Loucy (cell line): ENCODE results near the gene FBRSL1.
A peak's percentile ranks its signal among the peaks of the same experiment; 100 is the strongest.

Source experiments
- H2AFZ ChIP-seq: fragments of 200-600 bp; sonication (generic); 2 replicates; pipeline ENCODE4 v1.6.0; 2016; ENCODE audit warnings: antibody characterized with exemption, mild to moderate bottlenecking, low read length, moderate library complexity
- H3F3A ChIP-seq: fragments of 200-600 bp; 2 replicates; pipeline ENCODE4 v1.6.0; 2016; ENCODE audit warnings: antibody characterized with exemption, low read depth, mild to moderate bottlenecking
- H3K27me3 ChIP-seq: fragments of 200-600 bp; sonication (generic); 2 replicates; pipeline ENCODE4 v1.6.1; 2014; ENCODE audit warnings: low read length, mild to moderate bottlenecking; ENCODE audit not compliant: insufficient read depth, poor library complexity, severe bottlenecking
- H3K36me3 ChIP-seq: fragments of 200-600 bp; sonication (generic); 2 replicates; pipeline ENCODE4 v1.6.1; 2016; ENCODE audit warnings: low read length; ENCODE audit not compliant: insufficient read depth
- H3K4me1 ChIP-seq: fragments of 200-600 bp; sonication (generic); 2 replicates; pipeline ENCODE4 v1.5.1; 2014; ENCODE audit warnings: low read length, mild to moderate bottlenecking; ENCODE audit not compliant: insufficient read depth, poor library complexity, severe bottlenecking
- H3K4me2 ChIP-seq: fragments of 200-600 bp; sonication (generic); 2 replicates; pipeline ENCODE4 v1.6.0; 2014; ENCODE audit warnings: antibody characterized with exemption, low read length, low read depth, mild to moderate bottlenecking; ENCODE audit not compliant: poor library complexity, severe bottlenecking
- H3K4me3 ChIP-seq: fragments of 200-600 bp; sonication (generic); 2 replicates; pipeline ENCODE4 v1.5.1; 2014; ENCODE audit warnings: low read length, mild to moderate bottlenecking, mixed read lengths; ENCODE audit not compliant: poor library complexity, severe bottlenecking
- H3K79me2 ChIP-seq: fragments of 200-600 bp; sonication (generic); 2 replicates; pipeline ENCODE4 v1.6.1; 2014; ENCODE audit warnings: low read length; ENCODE audit not compliant: insufficient read depth
- H3K9ac ChIP-seq: fragments of 200-600 bp; sonication (generic); 2 replicates; pipeline ENCODE4 v1.6.0; 2014; ENCODE audit warnings: mild to moderate bottlenecking, low read depth, low read length, moderate library complexity; ENCODE audit not compliant: poor library complexity, severe bottlenecking
- H3K9me2 ChIP-seq: fragments of 200-600 bp; sonication (generic); replicated peaks from 2 replicates; pipeline ENCODE4 v1.6.1; 2016; ENCODE audit warnings: low read depth, low read length, mixed read lengths
- H3K9me3 ChIP-seq: fragments of 200-600 bp; sonication (generic); 2 replicates; pipeline ENCODE4 v1.6.1; 2014; ENCODE audit warnings: mild to moderate bottlenecking, antibody characterized with exemption, low read length, low read depth; ENCODE audit not compliant: insufficient read depth
- H4K20me1 ChIP-seq: fragments of 200-600 bp; sonication (generic); 2 replicates; pipeline ENCODE4 v1.6.0; 2014; ENCODE audit warnings: antibody characterized with exemption, low read length, mild to moderate bottlenecking; ENCODE audit not compliant: insufficient read depth, poor library complexity, severe bottlenecking
- EZH2phosphoT487 ChIP-seq: fragments of 200-600 bp; IDR thresholded peaks from 2 replicates; pipeline ENCODE4 v1.6.1; 2018; ENCODE audit warnings: antibody characterized with exemption, mild to moderate bottlenecking, moderate library complexity, borderline replicate concordance
- TF ChIP-seq, protein P1 (sequence below): fragments of 200-600 bp; sonication (generic); conservative IDR thresholded peaks from 2 replicates; pipeline ENCODE4 v1.5.1; 2014; ENCODE audit warnings: mild to moderate bottlenecking, antibody characterized with exemption, low read length

The FBRSL1 gene

DNA sequence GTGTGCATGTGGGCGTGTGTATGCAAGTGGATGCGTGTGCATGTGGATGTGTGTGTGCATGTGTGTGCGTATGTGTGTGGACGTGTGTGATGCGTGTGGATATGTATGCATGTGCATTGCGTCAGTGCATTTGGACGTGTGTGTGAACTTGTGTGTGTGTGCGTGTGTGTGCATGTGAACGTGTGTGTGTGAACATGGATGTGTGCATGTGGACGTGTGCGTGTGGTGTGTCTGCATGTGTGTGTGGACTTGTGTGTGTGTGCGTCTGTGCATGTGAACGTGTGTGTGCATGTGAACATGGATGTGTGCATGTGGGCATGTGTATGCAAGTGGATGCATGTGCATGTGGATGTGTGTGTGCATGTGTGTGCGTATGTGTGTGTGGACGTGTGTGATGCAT is 34.4 kb upstream of the FBRSL1 start:
- Histone ChIP-seq H3K27me3 (no peaks in the 10 kb centered on the region), H2AFZ (no peak overlapping the region), H3K36me3 (no peaks in the 10 kb centered on the region)

DNA sequence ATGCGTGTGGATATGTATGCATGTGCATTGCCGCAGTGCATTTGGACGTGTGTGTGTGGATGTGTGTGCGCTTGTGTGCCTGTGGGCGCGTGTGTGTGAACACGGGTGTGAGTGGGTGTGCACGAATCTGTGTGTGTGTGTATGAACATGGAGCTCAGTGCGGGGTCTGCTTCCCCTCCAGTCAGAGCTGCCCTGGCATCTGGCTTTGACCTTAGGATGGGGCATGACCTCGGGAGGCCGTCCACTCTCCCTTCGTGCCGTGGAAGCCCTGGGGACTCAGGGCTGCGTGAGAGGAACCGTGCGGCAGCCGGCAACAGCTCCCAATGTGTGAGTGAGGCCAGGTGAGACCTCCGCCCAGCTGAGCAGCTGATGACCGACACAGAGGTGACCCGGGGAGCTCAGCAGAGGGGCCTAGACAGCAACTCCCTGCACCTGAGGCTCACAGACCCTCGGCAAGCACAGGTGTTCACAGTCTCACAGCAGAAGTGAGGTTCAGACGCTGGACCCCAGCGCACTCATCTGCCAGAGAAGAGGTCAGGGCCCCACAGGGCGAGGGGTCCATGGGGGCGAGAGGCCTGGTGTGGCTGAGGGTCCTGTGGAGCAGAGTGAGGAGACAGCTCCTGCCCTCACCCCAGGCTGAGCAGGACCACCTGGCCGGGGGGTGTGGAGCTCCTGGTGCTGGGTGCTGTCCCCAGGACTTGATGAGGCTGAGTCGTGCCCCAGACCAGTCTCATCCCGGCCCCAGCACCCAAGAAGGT is 33.6 kb upstream of the FBRSL1 start:
- H3K9me2 ChIP-seq, result no peaks in the 10 kb centered on the region

More for the DNA sequence above, 34.4 kb upstream of the FBRSL1 start:
- Histone ChIP-seq H3F3A (no peaks in the 10 kb centered on the region), H3K79me2 (no peaks in the 10 kb centered on the region), H3K9me2 (no peaks in the 10 kb centered on the region), H3K9me3 (no peaks in the 10 kb centered on the region), H3K4me3 (no peak overlapping the region), H3K9ac (peak overlapping the region; percentile 63), H4K20me1 (no peaks in the 10 kb centered on the region), H3K4me1 (peaks cover 16% of the 10 kb centered on the region), H3K4me2 (peak overlapping the region; percentile 70)
- TF ChIP-seq EZH2phosphoT487, result no peak
- TF ChIP-seq, protein P1, sequence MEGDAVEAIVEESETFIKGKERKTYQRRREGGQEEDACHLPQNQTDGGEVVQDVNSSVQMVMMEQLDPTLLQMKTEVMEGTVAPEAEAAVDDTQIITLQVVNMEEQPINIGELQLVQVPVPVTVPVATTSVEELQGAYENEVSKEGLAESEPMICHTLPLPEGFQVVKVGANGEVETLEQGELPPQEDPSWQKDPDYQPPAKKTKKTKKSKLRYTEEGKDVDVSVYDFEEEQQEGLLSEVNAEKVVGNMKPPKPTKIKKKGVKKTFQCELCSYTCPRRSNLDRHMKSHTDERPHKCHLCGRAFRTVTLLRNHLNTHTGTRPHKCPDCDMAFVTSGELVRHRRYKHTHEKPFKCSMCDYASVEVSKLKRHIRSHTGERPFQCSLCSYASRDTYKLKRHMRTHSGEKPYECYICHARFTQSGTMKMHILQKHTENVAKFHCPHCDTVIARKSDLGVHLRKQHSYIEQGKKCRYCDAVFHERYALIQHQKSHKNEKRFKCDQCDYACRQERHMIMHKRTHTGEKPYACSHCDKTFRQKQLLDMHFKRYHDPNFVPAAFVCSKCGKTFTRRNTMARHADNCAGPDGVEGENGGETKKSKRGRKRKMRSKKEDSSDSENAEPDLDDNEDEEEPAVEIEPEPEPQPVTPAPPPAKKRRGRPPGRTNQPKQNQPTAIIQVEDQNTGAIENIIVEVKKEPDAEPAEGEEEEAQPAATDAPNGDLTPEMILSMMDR, result no peak

DNA sequence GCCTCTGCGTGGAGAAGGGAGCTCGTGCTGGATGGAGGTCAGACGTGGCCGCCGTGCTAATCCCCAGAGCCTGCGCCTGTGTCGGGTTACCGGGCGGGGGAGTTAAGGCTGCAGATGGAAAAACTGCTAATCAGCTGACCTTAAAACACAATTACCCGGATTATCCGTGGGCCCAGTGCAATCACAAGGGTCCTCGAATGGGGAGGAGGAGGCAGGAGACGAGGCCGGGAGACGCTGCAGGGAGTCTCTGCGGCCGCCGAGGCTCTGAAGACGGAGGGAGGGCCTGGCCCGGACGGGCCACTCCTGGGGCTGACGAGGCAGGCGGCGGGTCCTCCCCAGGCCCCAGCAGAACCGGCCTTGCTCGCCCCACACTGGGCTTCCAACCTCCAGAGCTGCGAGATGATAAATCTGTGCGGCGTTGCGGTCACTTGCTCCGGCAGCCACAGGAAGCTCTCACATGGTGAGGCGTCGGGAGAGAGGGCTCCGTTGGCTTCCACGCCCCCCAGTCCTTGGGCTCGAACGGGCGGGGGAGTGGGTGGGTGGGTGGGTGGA is 32.9 kb upstream of the FBRSL1 start:
- no peaks in the 10 kb centered on the region for H3F3A ChIP-seq
- no peaks in the 10 kb centered on the region for H3K36me3 ChIP-seq
- no peaks in the 10 kb centered on the region for H3K27me3 ChIP-seq
- H3K4me3 ChIP-seq, result no peak overlapping the region
- TF ChIP-seq, protein P1, result no peak
- TF ChIP-seq EZH2phosphoT487, result no peak
- H4K20me1 ChIP-seq, result no peaks in the 10 kb centered on the region
- H2AFZ ChIP-seq, result no peak overlapping the region
- no peaks in the 10 kb centered on the region for H3K79me2 ChIP-seq
- H3K9me2 ChIP-seq, result no peaks in the 10 kb centered on the region
- peaks cover 16% of the 10 kb centered on the region for H3K4me1 ChIP-seq
- H3K4me2 ChIP-seq, result no peak overlapping the region
- H3K9me3 ChIP-seq, result no peaks in the 10 kb centered on the region
- no peak overlapping the region for H3K9ac ChIP-seq

More for the DNA sequence above, 33.6 kb upstream of the FBRSL1 start:
- Histone ChIP-seq H3K27me3 (no peaks in the 10 kb centered on the region), H3F3A (no peaks in the 10 kb centered on the region), H2AFZ (no peak overlapping the region), H3K4me3 (no peak overlapping the region), H3K4me2 (no peak overlapping the region), H4K20me1 (no peaks in the 10 kb centered on the region), H3K79me2 (no peaks in the 10 kb centered on the region), H3K9ac (no peak overlapping the region), H3K36me3 (no peaks in the 10 kb centered on the region), H3K9me3 (no peaks in the 10 kb centered on the region), H3K4me1 (peaks cover 16% of the 10 kb centered on the region)
- TF ChIP-seq, protein P1, result no peak
- TF ChIP-seq EZH2phosphoT487, result no peak
